ENCODE results near the gene SSH2. TPM values are rescaled to one million over a fixed set of nuclear protein-coding genes. Genes with fewer than 3 reads are reported as not detected.

SSH2 gene
- total and polyA plus RNA-seq, 2 donors (not counting 1 experiment from before 2014, with no cell fraction given) = 51.5 to 183 TPM

- Histone ChIP-seq H3K27ac (ENCODE audit: low read length in 2 of 2) (peak overlapping the region; percentile 81 to 94), H2AFZ (ENCODE audit: insufficient read depth, low read depth, low read length, poor library complexity, severe bottlenecking) (no peak overlapping the region), H3K9ac (ENCODE audit: low read length) (no peak overlapping the region), H3K27me3 (replicated peaks in 1 of 4; ENCODE audit: control extremely low read depth in 1 of 4, control insufficient read depth in 3 of 4, insufficient read depth in 4 of 4, low read length in 3 of 4) (no peaks in the 10 kb centered on the region), H4K20me1 (ENCODE audit: control insufficient read depth, insufficient read depth, low read length, poor library complexity, severe bottlenecking) (no peaks in the 10 kb centered on the region), H3K4me2 (replicated peaks; ENCODE audit: low read depth, low read length, poor library complexity, severe bottlenecking) (peak overlapping the region; percentile 20), H3K4me1 (ENCODE audit: control insufficient read depth in 2 of 2, insufficient read depth in 2 of 2, low read length in 2 of 2) (peaks cover 91% of the 10 kb centered on the region in 2 donors), H3K36me3 (replicated peaks in 1 of 2; ENCODE audit: control extremely low read depth in 1 of 2, control insufficient read depth in 1 of 2, extremely low read depth in 1 of 2, insufficient read depth in 2 of 2, low read length in 1 of 2) (peaks cover 5 to 18% of the 10 kb centered on the region in 2 experiments), H3K9me3 (ENCODE audit: control extremely low read depth in 1 of 3, control insufficient read depth in 2 of 3, insufficient read depth in 1 of 3, low read length in 2 of 3) (no peaks in the 10 kb centered on the region), H3K4me3 (ENCODE audit: control extremely low read depth in 1 of 5, extremely low read depth in 1 of 5, insufficient read depth in 1 of 5, low read depth in 2 of 5, low read length in 4 of 5) (no peak overlapping the region), H3K79me2 (ENCODE audit: control insufficient read depth, insufficient read depth, low read length) (peaks cover 84% of the 10 kb centered on the region)
- DNase-seq (no peak), ATAC-seq (ENCODE audit: low read depth) (no peak)
- CTCF ChIA-PET = interaction anchor here (1.0 kb wide), 1 partner anchor 42 kb away, joined by 3 read pairs; no protein-coding TSS in a partner anchor
- WGBS (ENCODE audit: insufficient coverage) = no CpG with 5 or more reads among the region's 8 CpGs
- peak overlapping the region; percentile 91 for H3K27ac Mint-ChIP-seq
- no peak for TF ChIP-seq EZH2 (IDR thresholded peaks at IDR 0.05; ENCODE audit: borderline replicate concordance, insufficient read depth, low read depth, low read length, poor library complexity, severe bottlenecking)
- no peak for TF ChIP-seq CTCF (IDR thresholded peaks at IDR 0.05)
- no peaks in the 10 kb centered on the region for H3K27me3 Mint-ChIP-seq
- H3K9me3 Mint-ChIP-seq (ENCODE audit: insufficient read depth) = no peaks in the 10 kb centered on the region
- H3K4me1 Mint-ChIP-seq = peaks cover 89% of the 10 kb centered on the region
- POLR2A ChIA-PET = no interaction called here
- intact Hi-C loops (cut with micrococcal nuclease) = no loop called here
- H3K4me3 Mint-ChIP-seq = peak overlapping the region; percentile 63
Observed at GRCh38 chr17:29718446-29719039, 211.5 kb downstream of the SSH2 start.

GRCh38 chr17:29717817-29718216 is 212.2 kb downstream of the SSH2 start:
- Histone ChIP-seq H3K9me3 (ENCODE audit: control extremely low read depth in 1 of 3, control insufficient read depth in 2 of 3, insufficient read depth in 1 of 3, low read length in 2 of 3) (no peaks in the 10 kb centered on the region), H3K4me2 (replicated peaks; ENCODE audit: low read depth, low read length, poor library complexity, severe bottlenecking) (peak overlapping the region; percentile 20), H2AFZ (ENCODE audit: insufficient read depth, low read depth, low read length, poor library complexity, severe bottlenecking) (no peak overlapping the region), H4K20me1 (ENCODE audit: control insufficient read depth, insufficient read depth, low read length, poor library complexity, severe bottlenecking) (no peaks in the 10 kb centered on the region), H3K27me3 (replicated peaks in 1 of 4; ENCODE audit: control extremely low read depth in 1 of 4, control insufficient read depth in 3 of 4, insufficient read depth in 4 of 4, low read length in 3 of 4) (no peaks in the 10 kb centered on the region), H3K79me2 (ENCODE audit: control insufficient read depth, insufficient read depth, low read length) (peaks cover 91% of the 10 kb centered on the region), H3K27ac (ENCODE audit: low read length in 2 of 2) (peak overlapping the region; percentile 34 to 94), H3K9ac (ENCODE audit: low read length) (no peak overlapping the region), H3K4me3 (ENCODE audit: control extremely low read depth in 1 of 5, extremely low read depth in 1 of 5, insufficient read depth in 1 of 5, low read depth in 2 of 5, low read length in 4 of 5) (no peak overlapping the region), H3K36me3 (replicated peaks in 1 of 2; ENCODE audit: control extremely low read depth in 1 of 2, control insufficient read depth in 1 of 2, extremely low read depth in 1 of 2, insufficient read depth in 2 of 2, low read length in 1 of 2) (peaks cover 6 to 18% of the 10 kb centered on the region in 2 experiments), H3K4me1 (ENCODE audit: control insufficient read depth in 2 of 2, insufficient read depth in 2 of 2, low read length in 2 of 2) (peaks cover 90 to 91% of the 10 kb centered on the region in 2 donors)
- DNase-seq (no peak), ATAC-seq (ENCODE audit: low read depth) (no peak)
- Mint-ChIP-seq H3K27me3 (no peaks in the 10 kb centered on the region), H3K9me3 (ENCODE audit: insufficient read depth) (no peaks in the 10 kb centered on the region), H3K4me3 (peak overlapping the region; percentile 63), H3K4me1 (peaks cover 88% of the 10 kb centered on the region), H3K27ac (peak overlapping the region; percentile 91)
- CTCF ChIA-PET = interaction anchor here (1.0 to 1.6 kb wide), 4 partner anchors 9 to 63 kb away, joined by 3 read pairs; no protein-coding TSS in a partner anchor
- intact Hi-C loops (cut with micrococcal nuclease) = no loop called here
- POLR2A ChIA-PET = interaction anchor here (0.6 to 0.8 kb wide), 3 partner anchors 12 to 33 kb away, joined by 3 read pairs; no protein-coding TSS in a partner anchor
- TF ChIP-seq EZH2 (IDR thresholded peaks at IDR 0.05; ENCODE audit: borderline replicate concordance, insufficient read depth, low read depth, low read length, poor library complexity, severe bottlenecking) (no peak), CTCF (IDR thresholded peaks at IDR 0.05) (no peak)

Measured in B cell (primary cell).